Measurements from ENCODE around the gene MCRIP2.

MCRIP2 gene

GRCh38 chr16:672851-673250, 31.2 kb downstream of the MCRIP2 start:
- no peaks in the 10 kb centered on the region for H3F3A ChIP-seq (ENCODE audit: insufficient read depth, low read length)
- H4K20me1 ChIP-seq (ENCODE audit: insufficient read depth, low read length), result no peaks in the 10 kb centered on the region
- H3K9ac ChIP-seq (ENCODE audit: low read length), result no peak overlapping the region
- peaks cover 20% of the 10 kb centered on the region for H3K4me1 ChIP-seq (ENCODE audit: insufficient read depth, low read length, severe bottlenecking)
- H3K27ac ChIP-seq (ENCODE audit: low read depth, low read length, poor library complexity, severe bottlenecking), result no peak overlapping the region
- no peaks in the 10 kb centered on the region for H3K27me3 ChIP-seq (ENCODE audit: insufficient read depth, low read length)
- no peaks in the 10 kb centered on the region for H3K79me2 ChIP-seq (ENCODE audit: insufficient read depth, low read length)
- no peak overlapping the region for H2AFZ ChIP-seq (ENCODE audit: low read length)
- no peak overlapping the region for H3K4me2 ChIP-seq (ENCODE audit: low read length)
- no peak overlapping the region for H3K4me3 ChIP-seq (ENCODE audit: low read depth, low read length, poor library complexity, severe bottlenecking)
- peaks cover 51% of the 10 kb centered on the region for H3K36me3 ChIP-seq (ENCODE audit: insufficient read depth, low read length)
- TF ChIP-seq CTCF (IDR thresholded peaks at IDR 0.05; ENCODE audit: low read length) (no peak), EZH2 (IDR thresholded peaks at IDR 0.05; ENCODE audit: borderline replicate concordance, low read length) (no peak)
- H3K9me3 ChIP-seq (ENCODE audit: low read length), result no peaks in the 10 kb centered on the region
- H3K9me2 ChIP-seq (ENCODE audit: low read depth, low read length), result no peaks in the 10 kb centered on the region

- no peak for TF ChIP-seq CTCF (IDR thresholded peaks at IDR 0.05; ENCODE audit: low read length)
- no peak for TF ChIP-seq EZH2 (IDR thresholded peaks at IDR 0.05; ENCODE audit: borderline replicate concordance, low read length)
- Histone ChIP-seq H3K27ac (ENCODE audit: low read depth, low read length, poor library complexity, severe bottlenecking) (no peak overlapping the region), H3K36me3 (ENCODE audit: insufficient read depth, low read length) (peaks cover 51% of the 10 kb centered on the region)
These were observed 31.9 kb downstream of the MCRIP2 start for GRCh38 chr16:673399-673991.

GRCh38 chr16:674214-674881, 32.7 kb downstream of the MCRIP2 start:
- Histone ChIP-seq H3K36me3 (ENCODE audit: insufficient read depth, low read length) (peaks cover 51% of the 10 kb centered on the region), H4K20me1 (ENCODE audit: insufficient read depth, low read length) (no peaks in the 10 kb centered on the region)

More at GRCh38 chr16:673399-673991, 31.9 kb downstream of the MCRIP2 start:
- no peaks in the 10 kb centered on the region for H4K20me1 ChIP-seq (ENCODE audit: insufficient read depth, low read length)
- no peaks in the 10 kb centered on the region for H3K9me2 ChIP-seq (ENCODE audit: low read depth, low read length)
- no peaks in the 10 kb centered on the region for H3F3A ChIP-seq (ENCODE audit: insufficient read depth, low read length)
- no peaks in the 10 kb centered on the region for H3K79me2 ChIP-seq (ENCODE audit: insufficient read depth, low read length)
- no peak overlapping the region for H2AFZ ChIP-seq (ENCODE audit: low read length)
- H3K4me2 ChIP-seq (ENCODE audit: low read length), result no peak overlapping the region
- H3K4me3 ChIP-seq (ENCODE audit: low read depth, low read length, poor library complexity, severe bottlenecking), result no peak overlapping the region
- peaks cover 20% of the 10 kb centered on the region for H3K4me1 ChIP-seq (ENCODE audit: insufficient read depth, low read length, severe bottlenecking)
- H3K9ac ChIP-seq (ENCODE audit: low read length), result no peak overlapping the region
- no peaks in the 10 kb centered on the region for H3K27me3 ChIP-seq (ENCODE audit: insufficient read depth, low read length)
- H3K9me3 ChIP-seq (ENCODE audit: low read length), result no peaks in the 10 kb centered on the region

More at GRCh38 chr16:674214-674881, 32.7 kb downstream of the MCRIP2 start:
- TF ChIP-seq EZH2 (IDR thresholded peaks at IDR 0.05; ENCODE audit: borderline replicate concordance, low read length), result no peak
- no peak for TF ChIP-seq CTCF (IDR thresholded peaks at IDR 0.05; ENCODE audit: low read length)
- Histone ChIP-seq H3F3A (ENCODE audit: insufficient read depth, low read length) (no peaks in the 10 kb centered on the region), H3K4me3 (ENCODE audit: low read depth, low read length, poor library complexity, severe bottlenecking) (no peak overlapping the region), H3K27ac (ENCODE audit: low read depth, low read length, poor library complexity, severe bottlenecking) (no peak overlapping the region), H3K79me2 (ENCODE audit: insufficient read depth, low read length) (no peaks in the 10 kb centered on the region), H2AFZ (ENCODE audit: low read length) (no peak overlapping the region), H3K27me3 (ENCODE audit: insufficient read depth, low read length) (no peaks in the 10 kb centered on the region), H3K9ac (ENCODE audit: low read length) (no peak overlapping the region), H3K9me2 (ENCODE audit: low read depth, low read length) (no peaks in the 10 kb centered on the region), H3K4me2 (ENCODE audit: low read length) (no peak overlapping the region), H3K9me3 (ENCODE audit: low read length) (no peaks in the 10 kb centered on the region), H3K4me1 (ENCODE audit: insufficient read depth, low read length, severe bottlenecking) (peaks cover 13% of the 10 kb centered on the region)
